ENCODE measurements around the gene COL23A1.

- TF ChIP-seq POLR2A (IDR thresholded peaks at IDR 0.05; ENCODE audit: low read length) (no peak), GATA1 (IDR thresholded peaks at IDR 0.05; ENCODE audit: low read depth, low read length) (no peak)
Observed at GRCh38 chr5:178278358-178279023, 311.7 kb downstream of the COL23A1 start.
